GM10847 (cell line): ENCODE measurements around the gene MPG.

Experiments
- POLR2A ChIP-seq: IDR thresholded peaks from 2 replicates; pipeline ENCODE4 v1.6.1; 2011; ENCODE audit not compliant: insufficient read length; ENCODE audit errors: extremely low read depth

The MPG gene

DNA sequence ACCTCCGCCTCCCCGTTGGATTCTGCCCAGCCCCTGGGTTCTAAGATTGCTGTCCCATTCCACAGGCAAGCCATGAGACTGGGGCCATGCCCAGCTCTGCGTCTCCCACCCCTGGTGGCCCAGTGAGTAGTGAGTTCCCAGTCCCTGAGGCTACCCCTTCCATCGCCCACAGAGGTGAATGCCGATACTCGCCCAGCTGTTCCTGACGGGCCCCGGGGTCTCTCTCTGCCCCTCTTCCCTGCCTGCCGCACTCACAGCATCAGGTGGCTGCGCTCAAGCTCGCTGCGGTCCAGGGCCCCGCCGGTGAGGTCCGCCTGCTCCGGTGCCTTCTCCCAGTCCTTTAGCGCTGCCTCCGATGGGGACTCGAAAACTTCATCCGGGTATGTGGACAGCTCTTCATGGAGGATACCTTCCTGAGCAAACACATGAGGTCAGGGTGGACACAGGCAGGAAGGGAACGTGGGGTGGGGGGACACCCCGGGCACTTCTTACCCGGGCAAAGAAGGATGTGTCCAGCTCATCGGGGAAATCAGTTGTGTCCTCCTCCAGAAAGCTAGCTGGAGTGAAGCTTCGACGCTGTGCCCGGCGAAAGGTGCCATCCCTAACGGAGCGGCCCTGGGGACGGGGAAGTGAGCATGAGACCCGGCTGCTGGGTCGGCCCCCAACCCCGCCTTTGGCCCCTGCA lies 15.6 kb upstream of the MPG start:
- TF ChIP-seq POLR2A, result no peak

DNA sequence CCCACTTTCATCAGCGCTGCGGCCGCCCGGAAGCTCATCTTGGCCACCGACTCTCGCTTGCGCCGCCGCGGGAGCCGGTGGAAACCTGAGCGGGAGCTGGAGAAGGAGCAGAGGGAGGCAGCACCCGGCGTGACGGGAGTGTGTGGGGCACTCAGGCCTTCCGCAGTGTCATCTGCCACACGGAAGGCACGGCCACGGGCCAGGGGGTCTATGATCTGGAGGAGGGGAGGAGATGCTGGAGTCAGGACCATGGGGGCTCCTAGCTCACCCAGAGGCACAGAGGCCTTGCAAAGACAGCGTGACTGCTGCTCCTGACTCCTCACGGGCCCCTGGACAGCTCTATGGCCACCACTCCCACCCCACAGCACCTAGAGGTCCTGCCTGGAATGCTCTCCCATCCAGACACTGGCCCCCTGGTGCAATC lies 15.0 kb upstream of the MPG start:
- no peak for TF ChIP-seq POLR2A

DNA sequence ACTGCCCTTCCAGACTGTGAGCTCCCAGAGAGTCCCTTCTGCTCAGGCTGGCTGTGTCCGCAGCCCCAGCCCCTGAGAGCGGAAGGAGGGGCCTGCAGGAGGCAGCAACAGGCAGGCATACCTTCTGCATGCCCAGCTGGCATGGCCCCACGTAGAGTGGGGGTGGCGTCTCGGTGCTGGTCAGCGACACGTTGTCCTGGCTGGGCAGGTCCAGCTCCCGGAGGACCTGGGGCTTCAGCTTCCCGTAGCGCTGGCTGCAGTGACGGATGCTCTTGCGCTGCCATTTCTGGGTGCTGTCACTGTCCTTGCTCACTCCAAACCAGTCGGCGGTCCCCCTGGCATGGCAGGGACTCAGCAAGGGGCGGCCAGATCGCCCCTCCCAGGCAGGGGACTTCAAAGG lies 14.6 kb upstream of the MPG start:
- TF ChIP-seq POLR2A, result no peak

DNA sequence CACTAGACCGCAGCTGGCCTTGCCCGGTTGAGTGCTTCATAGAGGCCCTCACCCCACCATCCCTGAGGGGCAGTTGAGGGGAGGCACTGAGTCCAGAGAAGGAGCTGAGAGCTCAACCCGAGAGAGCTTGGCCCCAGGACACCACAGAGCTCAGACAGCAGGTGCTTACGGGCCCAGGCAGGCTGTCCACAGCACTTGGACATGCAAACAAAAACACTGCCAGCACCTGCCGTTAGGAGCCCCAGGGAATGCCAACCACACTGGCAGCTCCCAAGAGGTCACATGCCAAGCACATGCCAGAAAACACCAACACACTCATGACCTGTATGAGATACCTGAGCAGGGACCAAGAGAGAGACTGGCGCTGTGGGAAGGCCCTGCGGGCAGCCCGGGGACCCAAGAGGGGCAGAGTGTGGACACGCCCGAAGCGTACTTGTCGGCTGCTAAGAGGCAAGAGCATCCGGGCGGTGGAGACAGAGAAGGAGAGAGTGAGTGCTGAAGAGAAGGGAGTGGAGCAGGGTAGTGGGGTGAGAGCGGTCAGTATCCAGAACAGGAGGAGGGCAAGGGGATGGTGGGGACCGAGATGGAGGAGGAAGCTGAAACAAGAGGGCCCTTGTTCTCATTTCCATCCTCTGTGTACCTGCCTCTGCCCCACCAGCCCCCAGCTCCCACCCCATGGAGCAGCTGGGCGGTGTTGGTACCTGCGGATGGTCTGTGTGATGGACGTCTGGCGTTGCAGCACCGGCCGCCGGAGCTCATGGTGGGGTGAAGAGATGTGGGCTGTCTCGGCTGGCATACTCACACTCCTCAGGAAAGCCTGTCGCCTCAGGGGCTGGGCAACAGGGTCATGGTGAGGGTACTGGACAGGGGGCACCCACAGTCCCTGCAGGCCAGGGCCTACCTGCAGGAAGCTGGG lies 13.8 kb upstream of the MPG start:
- TF ChIP-seq POLR2A, result no peak

DNA sequence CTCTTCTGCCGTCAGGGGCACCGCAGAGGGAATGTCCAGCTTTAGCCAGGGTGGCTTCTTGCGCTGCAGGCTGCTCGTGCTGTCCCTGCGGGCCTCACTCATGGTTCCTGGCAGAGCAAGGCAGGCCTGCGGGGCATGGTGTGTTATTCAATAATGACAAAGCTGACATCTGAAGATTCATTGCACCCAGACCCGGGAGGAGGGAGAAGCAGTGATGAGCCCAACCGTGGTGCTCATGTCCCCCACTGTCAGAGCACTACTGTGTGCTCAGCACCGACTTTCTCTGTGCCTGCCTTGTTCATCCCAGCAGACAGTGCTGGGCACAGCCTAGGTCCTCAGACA lies 13.1 kb upstream of the MPG start:
- TF ChIP-seq POLR2A, result no peak

DNA sequence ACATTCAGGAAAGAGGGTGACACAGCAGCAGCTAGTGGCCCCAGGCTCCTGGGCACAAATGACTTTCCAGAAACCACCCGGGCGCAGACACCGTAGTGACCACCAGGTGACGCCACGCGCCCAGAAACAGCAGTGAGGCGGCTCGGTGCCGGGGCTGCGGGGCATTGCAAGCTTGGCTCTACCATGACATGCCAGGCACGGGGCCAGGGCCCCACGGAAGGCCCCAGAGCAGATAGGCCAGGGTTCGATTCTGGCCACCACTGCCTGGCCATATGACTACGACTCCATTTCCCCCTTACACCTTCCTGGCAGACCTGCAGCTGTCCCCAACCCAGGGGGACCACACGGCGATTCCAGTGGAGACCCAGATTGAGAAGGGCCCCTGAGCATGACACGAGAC lies 12.3 kb upstream of the MPG start:
- no peak for TF ChIP-seq POLR2A

DNA sequence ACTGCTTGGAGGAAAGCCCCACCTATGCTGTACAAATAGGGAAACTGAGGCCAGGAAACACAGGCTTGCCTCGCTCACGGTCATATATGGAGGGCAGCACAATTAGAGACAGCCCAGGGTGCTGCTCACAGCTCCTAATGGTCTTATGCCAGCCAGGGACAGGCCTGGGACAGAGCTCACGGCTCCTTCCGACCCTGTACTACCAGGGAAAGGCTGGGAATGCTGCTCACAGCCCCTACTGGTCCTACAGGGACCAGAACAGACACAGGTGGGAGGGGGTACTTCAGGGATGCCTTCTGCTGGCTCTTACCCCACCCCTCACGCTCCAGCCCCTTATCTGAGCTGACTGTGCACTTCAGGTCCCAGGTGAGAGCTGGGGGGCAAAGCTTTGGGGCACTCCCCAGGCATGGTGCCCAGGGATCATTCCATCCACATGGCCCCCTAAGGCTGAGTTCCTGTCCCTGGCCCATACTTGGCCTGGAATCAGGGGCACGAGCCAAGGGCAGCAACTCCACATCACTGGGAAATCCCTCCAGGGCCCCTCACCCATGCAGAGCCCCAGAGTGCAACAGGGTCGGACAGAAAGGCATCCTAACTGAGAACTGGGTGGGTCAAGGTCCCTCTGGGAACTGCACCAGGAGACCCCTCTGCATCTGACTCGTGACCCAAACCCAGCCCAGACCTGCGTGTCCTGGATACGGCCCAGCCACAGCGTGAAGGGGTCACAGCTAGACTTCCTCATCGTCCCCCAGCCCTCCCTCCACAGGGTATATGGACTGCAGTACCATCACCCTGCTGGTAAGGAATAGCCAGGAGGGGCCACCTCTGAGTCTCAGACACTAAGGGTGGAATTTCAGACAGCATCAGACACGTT lies 11.5 kb upstream of the MPG start:
- TF ChIP-seq POLR2A, result no peak

DNA sequence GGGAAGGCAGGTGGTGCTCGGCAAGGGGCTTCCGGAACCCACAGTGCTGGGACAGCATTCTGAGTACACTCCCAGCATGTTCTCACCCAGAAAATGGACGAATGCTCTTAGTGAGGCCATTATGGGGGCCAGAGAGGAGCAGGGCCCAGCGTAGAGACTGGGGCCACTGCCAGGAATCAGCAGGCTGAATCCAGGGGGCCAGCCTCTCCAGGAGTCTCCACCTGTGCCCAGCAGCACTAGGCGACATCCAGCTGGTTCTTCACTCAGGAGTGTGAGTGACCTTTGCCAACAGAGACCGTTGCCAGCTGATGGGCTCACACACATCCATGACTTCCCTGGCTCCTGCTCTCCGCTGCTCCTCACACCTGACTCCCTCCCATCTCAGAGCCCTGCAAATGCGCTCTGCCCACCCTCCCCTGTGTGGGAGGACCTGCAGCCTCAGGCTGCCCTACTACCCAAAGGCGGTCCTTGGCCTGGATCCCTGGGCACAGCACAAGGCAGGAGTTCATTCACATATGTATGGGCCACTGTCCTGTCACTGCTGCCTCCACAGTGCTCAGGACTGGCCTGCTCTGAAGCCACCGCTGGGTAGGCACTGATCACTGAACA lies 10.7 kb upstream of the MPG start:
- no peak for TF ChIP-seq POLR2A

DNA sequence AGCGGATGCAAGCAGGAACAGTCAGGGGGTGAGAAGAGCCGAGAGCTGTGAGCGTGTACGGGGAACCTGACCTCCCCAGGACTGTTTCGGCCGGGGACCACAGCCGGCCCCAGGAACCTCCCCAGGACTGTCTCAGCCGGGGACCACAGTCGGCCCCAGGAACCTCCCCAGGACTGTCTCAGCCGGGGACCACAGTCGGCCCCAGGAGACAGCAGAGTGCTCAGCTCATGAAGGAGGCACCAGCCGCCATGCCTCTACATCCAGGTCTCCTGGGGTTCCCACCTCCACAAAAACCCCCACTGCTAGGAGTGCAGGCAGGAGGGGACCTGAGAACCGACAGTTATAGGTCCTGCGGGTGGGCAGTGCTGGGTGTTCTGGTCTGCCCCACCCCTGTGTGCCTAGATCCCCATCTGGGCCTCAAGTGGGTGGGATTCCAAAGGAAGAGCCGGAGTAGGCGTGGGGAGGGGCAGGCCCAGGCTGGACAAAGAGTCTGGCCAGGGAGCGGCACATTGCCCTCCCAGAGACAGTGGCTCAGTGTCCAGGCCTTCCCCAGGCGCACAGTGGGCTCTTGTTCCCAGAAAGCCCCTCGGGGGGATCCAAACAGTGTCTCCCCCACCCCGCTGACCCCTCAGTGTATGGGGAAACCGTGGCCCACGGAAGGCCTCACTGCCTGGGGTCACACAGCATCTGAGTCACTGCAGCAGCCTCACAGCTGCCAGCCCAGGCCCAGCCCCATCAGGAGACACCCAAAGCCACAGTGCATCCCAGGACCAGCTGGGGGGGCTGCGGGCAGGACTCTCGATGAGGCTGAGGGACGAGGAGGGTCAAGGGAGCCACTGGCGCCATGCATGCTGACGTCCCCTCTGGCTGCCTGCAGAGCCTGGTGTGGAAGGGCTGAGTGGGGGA lies 9.9 kb upstream of the MPG start:
- no peak for TF ChIP-seq POLR2A

DNA sequence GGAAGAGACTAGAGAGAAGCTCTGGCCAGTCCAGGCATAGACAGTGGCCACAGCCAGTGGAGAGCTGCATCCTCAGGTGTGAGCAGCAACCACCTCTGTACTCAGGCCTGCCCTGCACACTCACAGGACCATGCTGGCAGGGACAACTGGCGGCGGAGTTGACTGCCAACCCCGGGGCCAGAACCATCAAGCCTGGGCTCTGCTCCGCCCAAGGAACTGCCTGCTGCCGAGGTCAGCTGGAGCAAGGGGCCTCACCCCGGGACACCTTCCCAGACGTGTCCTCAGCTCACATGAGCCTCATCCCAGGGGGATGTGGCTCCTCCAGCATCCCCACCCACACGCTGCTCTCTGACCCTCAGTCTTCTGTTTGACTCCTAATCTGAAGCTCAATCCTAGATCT lies 8.8 kb upstream of the MPG start:
- no peak for TF ChIP-seq POLR2A

DNA sequence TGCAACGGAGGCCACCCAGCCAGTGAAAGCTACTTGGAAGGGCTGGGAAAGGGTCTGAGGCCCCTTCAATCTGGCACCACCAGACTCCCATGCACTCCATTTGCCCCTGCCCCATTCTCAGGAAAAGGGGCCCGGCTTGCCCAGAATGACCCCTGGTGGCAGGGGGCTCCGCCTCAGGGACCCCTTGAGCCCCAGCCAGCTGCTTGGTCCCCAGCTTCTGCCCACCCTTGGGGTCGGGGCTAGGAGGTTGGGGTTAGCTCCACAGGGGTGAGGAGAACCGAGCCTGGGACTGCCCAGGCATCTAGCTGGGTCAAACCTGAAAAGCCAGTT lies 6.8 kb upstream of the MPG start:
- no peak for TF ChIP-seq POLR2A

DNA sequence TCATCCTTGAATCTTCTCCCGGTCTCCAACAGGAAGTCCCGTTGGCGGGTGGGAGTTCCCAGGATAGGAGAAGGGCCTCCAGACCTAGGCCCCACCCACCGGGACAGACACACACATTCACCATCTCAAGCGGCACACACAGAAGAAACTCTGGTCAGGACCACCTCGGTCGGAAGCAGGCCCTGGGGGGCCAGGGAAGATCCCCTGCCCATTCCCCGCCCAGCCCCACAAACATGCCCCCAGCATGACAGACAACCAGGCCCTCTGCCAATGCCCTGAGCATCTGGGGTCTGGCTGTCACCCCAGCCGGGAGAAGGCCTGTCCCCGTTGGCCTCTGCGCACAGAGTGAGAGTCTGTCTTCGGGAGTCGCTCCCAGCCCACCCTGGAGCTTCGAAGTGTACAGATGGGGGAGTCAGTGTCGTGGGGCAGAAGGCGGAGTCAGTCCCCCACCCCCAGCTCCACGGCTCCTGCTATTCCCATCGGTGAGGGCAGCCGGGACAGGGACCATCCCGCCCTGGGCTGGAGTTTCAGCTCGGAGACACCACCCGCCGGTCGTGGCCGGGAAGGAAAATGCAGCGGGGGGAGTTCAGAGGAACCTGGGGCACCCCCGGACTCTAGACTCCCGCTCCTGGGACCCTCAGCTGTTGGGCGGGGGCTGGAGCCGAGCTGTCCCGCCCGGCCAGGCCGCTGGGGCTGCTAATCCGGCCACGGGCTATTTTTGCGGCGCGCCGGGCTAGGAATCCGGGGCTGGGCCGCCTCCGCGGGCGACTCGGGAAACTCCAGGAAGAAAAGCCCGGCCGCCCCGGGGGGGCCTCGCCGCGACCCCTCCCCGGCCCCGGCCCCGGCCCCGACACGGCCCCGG lies 6.3 kb upstream of the MPG start:
- no peak for TF ChIP-seq POLR2A

DNA sequence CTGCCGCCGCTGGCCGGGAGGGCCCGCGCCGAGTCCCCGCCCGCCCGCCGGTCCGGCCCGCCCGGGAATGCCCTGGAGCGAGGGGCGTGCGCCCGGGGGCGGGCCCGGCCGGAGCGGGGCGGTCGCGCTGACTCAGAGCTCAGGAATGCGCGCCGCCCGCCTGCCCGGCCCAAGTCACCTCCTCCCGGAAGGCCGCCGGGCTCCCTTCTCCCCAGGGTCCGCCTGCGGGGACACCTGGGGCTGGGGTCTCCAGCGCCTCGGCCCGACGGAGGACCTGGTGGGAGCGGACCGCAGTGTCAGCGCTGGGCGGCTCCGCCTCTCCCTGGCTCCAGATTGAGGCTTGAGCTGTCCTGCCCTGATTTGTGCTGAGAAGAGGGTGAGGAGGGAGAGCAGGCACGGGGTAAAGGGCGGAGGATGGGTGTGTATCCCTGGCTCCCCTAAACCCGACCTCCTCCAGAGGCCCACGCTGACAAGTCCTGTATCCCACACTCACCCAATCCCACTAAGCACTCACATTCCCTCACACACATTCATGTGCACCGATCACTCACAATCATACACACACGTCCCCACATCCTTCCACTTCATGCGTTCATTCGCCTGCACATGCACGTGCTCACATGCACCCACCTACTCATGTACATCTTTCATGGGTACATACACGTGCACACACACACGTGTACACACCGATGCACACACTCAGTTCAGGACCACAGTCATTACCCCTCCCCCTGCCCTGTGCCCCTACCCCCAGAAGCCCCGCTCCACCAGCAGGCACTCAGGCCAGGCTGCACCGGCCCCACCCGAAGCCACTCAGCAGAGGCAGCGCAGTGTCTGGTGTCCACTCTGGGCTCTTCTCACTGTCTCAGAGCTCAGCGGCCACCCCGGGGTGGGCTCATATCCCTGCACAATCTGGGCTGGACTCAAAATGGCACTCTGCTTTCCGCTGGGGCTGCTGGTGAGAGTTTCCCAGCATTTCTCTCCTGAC lies 5.2 kb upstream of the MPG start, which contains the start of gene RHBDF1:
Gene RHBDF1, minus strand, starts transcription at position 71 of the 988 bp plus-strand sequence. CDS start 7,616 bp downstream, outside the sequence.
- TF ChIP-seq POLR2A, result no peak
